D721Med (cell line): Measurements from ENCODE around the gene LGR4.

ENCODE experiments used
- DNase-seq: peaks from one replicate; pipeline ENCODE4 v3.0.0; 2011; ENCODE audit warnings: low spot score; ENCODE audit not compliant: insufficient read length
- FAIRE-seq: peaks from 2 replicates; lab custom pipeline; 2011; peaks lifted over from hg19 to GRCh38; lab: Jason Lieb, UNC
- CTCF ChIP-seq: IDR thresholded peaks from 2 replicates; pipeline ENCODE4 v1.5.1; 2012; ENCODE audit warnings: mild to moderate bottlenecking, control low read depth; ENCODE audit not compliant: insufficient read depth; ENCODE audit errors: missing control alignments

The LGR4 gene

DNA sequence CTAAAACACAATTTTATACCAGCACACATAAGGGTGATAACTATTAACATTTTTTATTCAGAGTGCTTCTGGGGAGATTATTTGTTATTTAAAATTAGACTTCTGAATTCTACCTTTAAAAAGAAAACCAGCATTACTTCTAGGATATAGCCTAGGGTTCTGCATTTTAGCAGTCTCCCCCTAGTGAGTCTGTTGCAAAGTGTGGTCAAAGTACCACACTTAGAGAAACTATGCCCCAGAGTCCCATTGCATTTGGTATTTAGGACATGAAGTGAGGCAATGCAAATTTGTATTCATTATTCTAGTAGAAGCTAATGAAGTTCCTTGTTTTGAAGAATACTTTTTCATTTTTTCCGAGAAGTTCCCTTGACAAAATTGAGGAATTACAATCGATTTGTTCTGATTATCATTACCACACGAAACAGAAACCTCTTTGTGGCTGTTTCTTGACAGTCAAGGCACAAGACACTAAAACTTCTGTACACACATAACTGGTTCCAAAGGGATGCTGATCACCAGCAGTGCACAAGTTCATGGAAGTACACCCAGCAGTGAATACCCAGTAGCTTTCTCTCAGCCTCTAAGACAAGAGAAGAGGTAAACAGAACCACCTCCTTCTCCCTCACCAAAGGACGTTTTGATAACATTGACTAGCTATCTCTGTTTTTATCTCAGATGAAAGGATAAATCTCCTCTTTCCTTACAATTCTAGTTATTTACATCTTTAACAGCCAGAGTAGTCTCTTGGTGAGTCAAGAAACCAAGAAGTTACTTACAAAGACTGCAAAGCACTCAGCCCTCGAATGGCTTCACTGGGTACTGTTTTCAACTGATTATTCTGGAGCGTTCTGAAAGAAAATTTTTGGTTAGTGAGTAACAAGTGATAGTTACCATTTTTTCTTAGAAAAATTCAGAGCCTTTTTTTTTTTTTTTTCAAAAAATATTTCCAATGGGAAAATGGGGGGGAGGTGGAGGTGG is 82.0 kb downstream of the LGR4 start:
- DNase-seq, result no peak
- FAIRE-seq, result no peak
- TF ChIP-seq CTCF, result no peak

DNA sequence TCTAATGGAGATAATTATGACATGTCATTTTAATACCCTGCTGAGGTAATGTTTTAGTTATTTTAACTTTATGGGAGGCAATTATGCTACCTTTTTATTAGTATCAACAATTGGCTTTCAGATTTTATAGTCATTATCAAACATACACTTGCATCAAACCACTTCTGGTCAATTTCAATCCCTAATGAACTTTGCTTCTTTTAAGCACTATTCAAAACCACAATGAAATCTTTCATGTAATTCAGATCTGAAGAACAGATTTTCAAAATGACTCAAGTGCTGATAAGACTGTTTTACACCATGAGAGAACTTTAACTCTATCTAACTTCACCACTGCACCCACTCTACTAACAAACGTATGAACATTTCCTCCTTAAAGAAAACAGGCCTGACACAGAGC is 83.7 kb downstream of the LGR4 start:
- DNase-seq (no peak), FAIRE-seq (no peak)

GRCh38 chr11:27388001-27388400 is 84.6 kb downstream of the LGR4 start:
- no peak for TF ChIP-seq CTCF
- DNase-seq (no peak), FAIRE-seq (no peak)

More for the DNA sequence above, 83.7 kb downstream of the LGR4 start:
- no peak for TF ChIP-seq CTCF

GRCh38 chr11:27387362-27387761 is 85.2 kb downstream of the LGR4 start:
- DNase-seq, result no peak
- no peak for FAIRE-seq
- TF ChIP-seq CTCF, result no peak

GRCh38 chr11:27386181-27386845 is 86.3 kb downstream of the LGR4 start:
- peak; percentile 35 for FAIRE-seq
- no peak for DNase-seq
- TF ChIP-seq CTCF, result no peak

GRCh38 chr11:27385245-27385644 is 87.3 kb downstream of the LGR4 start:
- TF ChIP-seq CTCF, result no peak
- DNase-seq (no peak), FAIRE-seq (no peak)
